Measurements from ENCODE around the gene LINGO3. TPM values are rescaled to one million over a fixed set of nuclear protein-coding genes. Genes with fewer than 3 reads are reported as not detected.

Gene LINGO3
- total RNA-seq, 3 donors from 2014 or later (not counting 1 experiment from before 2014, with no cell fraction given), result 0.68 to 1.0 (median 0.84) TPM

DNA sequence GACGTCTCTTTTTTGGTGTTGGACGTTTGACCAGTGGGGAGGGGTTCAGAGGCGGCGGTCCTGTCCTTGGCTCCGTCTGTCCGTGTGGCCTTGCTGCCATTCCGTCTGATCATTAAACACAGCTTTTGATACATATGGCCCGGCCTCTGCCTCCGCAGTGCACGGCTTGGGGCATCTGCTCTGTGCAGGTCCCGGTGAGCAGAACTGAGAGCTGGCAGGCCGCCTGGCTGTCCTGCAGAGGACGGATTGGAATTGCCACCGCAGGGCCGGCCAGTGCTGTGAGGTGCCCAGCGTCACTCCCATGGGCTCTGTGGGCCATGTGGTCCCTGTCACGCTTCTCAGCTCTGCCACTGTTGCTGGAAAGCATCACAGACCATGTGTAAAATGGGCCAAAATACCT lies 46.7 kb upstream of the LINGO3 start:
- no peaks in the 10 kb centered on the region for H3K36me3 Mint-ChIP-seq
- no peak for DNase-seq
- intact Hi-C loops (cut with micrococcal nuclease), result no loop called here
- H3K4me3 Mint-ChIP-seq, result no peak overlapping the region
- no peak overlapping the region for H3K27ac ChIP-seq (ENCODE audit: low read length)
- H3K27ac Mint-ChIP-seq, result no peak overlapping the region
- H3K9me3 Mint-ChIP-seq, result peaks cover 0 to 2% of the 10 kb centered on the region in 2 donors
- H3K27me3 ChIP-seq (ENCODE audit: control insufficient read depth, insufficient read depth, low read length), result peaks cover 3% of the 10 kb centered on the region
- H3K36me3 ChIP-seq (ENCODE audit: control insufficient read depth, insufficient read depth, low read length), result peaks cover 8% of the 10 kb centered on the region
- 96% methylated on average over 17 of the region's 17 CpGs for WGBS (ENCODE audit: insufficient coverage)
- H3K4me1 Mint-ChIP-seq, result no peaks in the 10 kb centered on the region
- no peak for ATAC-seq
- TF ChIP-seq, protein P1, sequence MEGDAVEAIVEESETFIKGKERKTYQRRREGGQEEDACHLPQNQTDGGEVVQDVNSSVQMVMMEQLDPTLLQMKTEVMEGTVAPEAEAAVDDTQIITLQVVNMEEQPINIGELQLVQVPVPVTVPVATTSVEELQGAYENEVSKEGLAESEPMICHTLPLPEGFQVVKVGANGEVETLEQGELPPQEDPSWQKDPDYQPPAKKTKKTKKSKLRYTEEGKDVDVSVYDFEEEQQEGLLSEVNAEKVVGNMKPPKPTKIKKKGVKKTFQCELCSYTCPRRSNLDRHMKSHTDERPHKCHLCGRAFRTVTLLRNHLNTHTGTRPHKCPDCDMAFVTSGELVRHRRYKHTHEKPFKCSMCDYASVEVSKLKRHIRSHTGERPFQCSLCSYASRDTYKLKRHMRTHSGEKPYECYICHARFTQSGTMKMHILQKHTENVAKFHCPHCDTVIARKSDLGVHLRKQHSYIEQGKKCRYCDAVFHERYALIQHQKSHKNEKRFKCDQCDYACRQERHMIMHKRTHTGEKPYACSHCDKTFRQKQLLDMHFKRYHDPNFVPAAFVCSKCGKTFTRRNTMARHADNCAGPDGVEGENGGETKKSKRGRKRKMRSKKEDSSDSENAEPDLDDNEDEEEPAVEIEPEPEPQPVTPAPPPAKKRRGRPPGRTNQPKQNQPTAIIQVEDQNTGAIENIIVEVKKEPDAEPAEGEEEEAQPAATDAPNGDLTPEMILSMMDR (IDR thresholded peaks at IDR 0.05), result no peak
- H3K4me3 ChIP-seq (ENCODE audit: low read length), result no peak overlapping the region
- peaks cover 0 to 4% of the 10 kb centered on the region in 2 donors for H3K27me3 Mint-ChIP-seq (ENCODE audit: low read depth in 2 of 2)
- H3K4me1 ChIP-seq (ENCODE audit: control insufficient read depth, insufficient read depth, low read length), result no peaks in the 10 kb centered on the region
- no peaks in the 10 kb centered on the region for H3K9me3 ChIP-seq (ENCODE audit: control insufficient read depth, insufficient read depth, low read length)

DNA sequence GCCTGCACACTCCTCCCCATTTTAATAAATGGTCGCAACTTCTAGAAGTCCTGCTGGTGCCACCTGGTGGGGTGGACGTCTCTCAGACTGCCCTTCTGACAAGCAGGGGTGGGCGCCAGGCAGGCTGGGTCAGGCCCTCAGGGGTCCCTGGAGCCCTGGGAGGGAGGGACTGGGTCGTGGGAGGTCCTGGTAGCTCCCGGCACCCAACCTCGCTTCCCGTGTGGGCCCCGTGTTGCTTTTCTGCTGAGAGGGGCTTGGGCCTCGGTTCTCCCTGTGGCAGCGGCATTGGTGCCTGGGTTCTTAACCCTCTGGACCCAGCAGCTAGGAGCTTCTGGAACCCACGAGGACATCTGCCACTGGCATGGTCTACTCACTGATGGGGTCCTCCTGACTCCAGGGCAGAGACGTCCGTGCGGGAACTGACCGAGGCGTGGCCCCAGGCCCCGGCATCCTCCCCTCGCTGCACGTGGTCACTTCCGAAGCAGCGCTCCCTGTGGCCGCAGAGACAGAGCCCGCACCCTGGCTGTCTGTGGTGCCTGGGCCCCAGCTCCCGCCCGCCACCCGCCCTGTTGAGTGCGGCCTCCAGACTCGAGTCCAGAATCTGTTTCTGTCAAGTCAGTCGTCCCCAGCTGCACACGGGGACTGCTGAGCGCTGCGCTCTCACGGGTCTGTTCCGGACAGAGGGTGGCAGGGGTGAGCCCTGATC lies 46.1 kb upstream of the LINGO3 start:
- Histone ChIP-seq H3K4me3 (ENCODE audit: low read length) (no peak overlapping the region), H3K4me1 (ENCODE audit: control insufficient read depth, insufficient read depth, low read length) (no peaks in the 10 kb centered on the region), H3K36me3 (ENCODE audit: control insufficient read depth, insufficient read depth, low read length) (peaks cover 8% of the 10 kb centered on the region), H3K27ac (ENCODE audit: low read length) (no peak overlapping the region), H3K27me3 (ENCODE audit: control insufficient read depth, insufficient read depth, low read length) (no peaks in the 10 kb centered on the region), H3K9me3 (ENCODE audit: control insufficient read depth, insufficient read depth, low read length) (no peaks in the 10 kb centered on the region)
- DNase-seq (no peak), ATAC-seq (no peak)
- Mint-ChIP-seq H3K9me3 (peaks cover 0 to 2% of the 10 kb centered on the region in 2 donors), H3K27me3 (ENCODE audit: low read depth in 2 of 2) (peaks cover 0 to 2% of the 10 kb centered on the region in 2 donors), H3K4me1 (no peaks in the 10 kb centered on the region), H3K4me3 (no peak overlapping the region), H3K27ac (no peak overlapping the region), H3K36me3 (no peaks in the 10 kb centered on the region)
- intact Hi-C loops (cut with micrococcal nuclease), result no loop called here
- TF ChIP-seq, protein P1 (IDR thresholded peaks at IDR 0.05), result no peak
- WGBS (ENCODE audit: insufficient coverage), result 95% methylated on average over 34 of the region's 34 CpGs

DNA sequence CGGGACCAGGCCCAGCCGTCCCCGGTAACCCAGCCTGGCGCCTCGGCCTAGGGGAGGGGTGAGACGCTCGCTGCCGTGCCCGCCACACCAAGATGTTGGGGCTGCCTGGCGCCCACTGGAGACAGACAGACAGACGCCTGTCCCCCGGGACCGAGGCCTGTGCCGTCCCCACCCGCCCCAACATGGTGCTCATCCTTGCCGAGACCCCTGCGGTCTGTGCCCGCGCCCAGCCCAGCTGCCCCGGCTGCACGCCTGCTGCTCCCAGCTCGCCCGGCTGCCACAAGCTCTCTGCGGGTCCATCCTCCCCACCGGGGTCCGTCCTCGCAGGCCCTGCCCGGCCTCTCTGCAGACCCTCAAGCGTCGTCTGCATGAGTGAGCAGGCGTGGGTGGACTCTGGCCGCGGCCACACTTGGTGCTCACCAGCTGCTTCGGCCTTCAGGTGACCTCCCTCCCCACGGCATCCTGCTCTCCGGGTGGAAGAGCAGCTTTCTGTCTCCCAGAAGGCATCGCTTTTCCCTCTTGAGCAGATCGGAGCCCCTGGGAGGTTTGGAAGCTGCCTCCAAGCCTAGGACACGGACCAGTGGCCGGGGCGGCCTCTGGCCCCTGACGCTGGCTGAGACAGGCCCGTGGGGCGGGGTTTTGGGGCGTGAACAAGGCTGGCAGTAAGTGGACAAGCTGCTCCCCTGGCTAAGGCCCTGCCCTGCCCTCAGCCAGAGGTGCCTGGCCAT lies 45.4 kb upstream of the LINGO3 start:
- Histone ChIP-seq H3K27ac (ENCODE audit: low read length) (no peak overlapping the region), H3K27me3 (ENCODE audit: control insufficient read depth, insufficient read depth, low read length) (no peaks in the 10 kb centered on the region), H3K4me3 (ENCODE audit: low read length) (no peak overlapping the region), H3K9me3 (ENCODE audit: control insufficient read depth, insufficient read depth, low read length) (no peaks in the 10 kb centered on the region), H3K4me1 (ENCODE audit: control insufficient read depth, insufficient read depth, low read length) (no peaks in the 10 kb centered on the region), H3K36me3 (ENCODE audit: control insufficient read depth, insufficient read depth, low read length) (peaks cover 9% of the 10 kb centered on the region)
- Mint-ChIP-seq H3K9me3 (peaks cover 0 to 2% of the 10 kb centered on the region in 2 donors), H3K36me3 (no peaks in the 10 kb centered on the region), H3K27ac (no peak overlapping the region), H3K27me3 (ENCODE audit: low read depth in 2 of 2) (no peaks in the 10 kb centered on the region), H3K4me3 (no peak overlapping the region), H3K4me1 (no peaks in the 10 kb centered on the region)
- WGBS (ENCODE audit: insufficient coverage), result 92% methylated on average over 45 of the region's 45 CpGs
- TF ChIP-seq, protein P1 (IDR thresholded peaks at IDR 0.05), result no peak
- intact Hi-C loops (cut with micrococcal nuclease), result no loop called here
- DNase-seq, result no peak
- no peak for ATAC-seq

Measured in natural killer cell (primary cell).